ENCODE data around the gene PRKN.

The PRKN gene

GRCh38 chr6:162173466-162173865, 554.1 kb downstream of the PRKN start:
- no peak overlapping the region for H3K9ac ChIP-seq (ENCODE audit: low read length)
- H3K4me1 ChIP-seq (ENCODE audit: control insufficient read depth, insufficient read depth, low read length) = no peaks in the 10 kb centered on the region
- H3K27me3 ChIP-seq (ENCODE audit: control insufficient read depth, insufficient read depth, low read length) = no peaks in the 10 kb centered on the region
- H3K27ac ChIP-seq (ENCODE audit: low read depth, low read length) = no peak overlapping the region
- H3K4me3 ChIP-seq (ENCODE audit: low read depth, low read length) = no peak overlapping the region
- no peaks in the 10 kb centered on the region for H3K36me3 ChIP-seq (ENCODE audit: control insufficient read depth, insufficient read depth, low read length)
- no peaks in the 10 kb centered on the region for H3K9me3 ChIP-seq (ENCODE audit: control insufficient read depth, insufficient read depth, low read depth, low read length)

GRCh38 chr6:162165479-162165878, 562.1 kb downstream of the PRKN start:
- H3K36me3 ChIP-seq (ENCODE audit: control insufficient read depth, insufficient read depth, low read length) = no peaks in the 10 kb centered on the region
- no peak overlapping the region for H3K9ac ChIP-seq (ENCODE audit: low read length)

GRCh38 chr6:162157167-162157870, 570.2 kb downstream of the PRKN start:
- Histone ChIP-seq H3K27me3 (ENCODE audit: control insufficient read depth, insufficient read depth, low read length) (no peaks in the 10 kb centered on the region), H3K9ac (ENCODE audit: low read length) (no peak overlapping the region), H3K9me3 (ENCODE audit: control insufficient read depth, insufficient read depth, low read depth, low read length) (no peaks in the 10 kb centered on the region; the same call in 1 of the 2 replicates), H3K4me3 (ENCODE audit: low read depth, low read length) (no peak overlapping the region), H3K27ac (ENCODE audit: low read depth, low read length) (no peak overlapping the region), H3K36me3 (ENCODE audit: control insufficient read depth, insufficient read depth, low read length) (no peaks in the 10 kb centered on the region), H3K4me1 (ENCODE audit: control insufficient read depth, insufficient read depth, low read length) (no peaks in the 10 kb centered on the region)

More at GRCh38 chr6:162165479-162165878, 562.1 kb downstream of the PRKN start:
- Histone ChIP-seq H3K4me3 (ENCODE audit: low read depth, low read length) (no peak overlapping the region), H3K27me3 (ENCODE audit: control insufficient read depth, insufficient read depth, low read length) (no peaks in the 10 kb centered on the region), H3K9me3 (ENCODE audit: control insufficient read depth, insufficient read depth, low read depth, low read length) (no peaks in the 10 kb centered on the region), H3K27ac (ENCODE audit: low read depth, low read length) (no peak overlapping the region), H3K4me1 (ENCODE audit: control insufficient read depth, insufficient read depth, low read length) (no peaks in the 10 kb centered on the region; the same call in 1 of the 2 replicates)

- Histone ChIP-seq H3K9ac (ENCODE audit: low read length) (no peak overlapping the region), H3K4me3 (ENCODE audit: low read depth, low read length) (no peak overlapping the region), H3K27me3 (ENCODE audit: control insufficient read depth, insufficient read depth, low read length) (no peaks in the 10 kb centered on the region), H3K27ac (ENCODE audit: low read depth, low read length) (no peak overlapping the region), H3K4me1 (ENCODE audit: control insufficient read depth, insufficient read depth, low read length) (no peaks in the 10 kb centered on the region), H3K36me3 (ENCODE audit: control insufficient read depth, insufficient read depth, low read length) (no peaks in the 10 kb centered on the region), H3K9me3 (ENCODE audit: control insufficient read depth, insufficient read depth, low read depth, low read length) (no peaks in the 10 kb centered on the region; the same call in 1 of the 2 replicates)
These were observed 571.4 kb downstream of the PRKN start for GRCh38 chr6:162156146-162156545.

GRCh38 chr6:162154930-162155329, 572.6 kb downstream of the PRKN start:
- Histone ChIP-seq H3K9ac (ENCODE audit: low read length) (no peak overlapping the region), H3K27ac (ENCODE audit: low read depth, low read length) (no peak overlapping the region), H3K36me3 (ENCODE audit: control insufficient read depth, insufficient read depth, low read length) (no peaks in the 10 kb centered on the region), H3K4me1 (ENCODE audit: control insufficient read depth, insufficient read depth, low read length) (no peaks in the 10 kb centered on the region), H3K27me3 (ENCODE audit: control insufficient read depth, insufficient read depth, low read length) (no peaks in the 10 kb centered on the region), H3K9me3 (ENCODE audit: control insufficient read depth, insufficient read depth, low read depth, low read length) (no peaks in the 10 kb centered on the region; the same call in 1 of the 2 replicates), H3K4me3 (ENCODE audit: low read depth, low read length) (no peak overlapping the region)

GRCh38 chr6:162154001-162154400, 573.6 kb downstream of the PRKN start:
- no peak overlapping the region for H3K27ac ChIP-seq (ENCODE audit: low read depth, low read length)
- H3K4me3 ChIP-seq (ENCODE audit: low read depth, low read length) = no peak overlapping the region
- H3K9me3 ChIP-seq (ENCODE audit: control insufficient read depth, insufficient read depth, low read depth, low read length) = no peaks in the 10 kb centered on the region; the same call in 1 of the 2 replicates
- H3K9ac ChIP-seq (ENCODE audit: low read length) = no peak overlapping the region
- no peaks in the 10 kb centered on the region for H3K36me3 ChIP-seq (ENCODE audit: control insufficient read depth, insufficient read depth, low read length)
- H3K27me3 ChIP-seq (ENCODE audit: control insufficient read depth, insufficient read depth, low read length) = no peaks in the 10 kb centered on the region
- peaks cover 3% of the 10 kb centered on the region; the same call in 1 of the 2 replicates for H3K4me1 ChIP-seq (ENCODE audit: control insufficient read depth, insufficient read depth, low read length)

- no peak overlapping the region for H3K4me3 ChIP-seq (ENCODE audit: low read depth, low read length)
- H3K27me3 ChIP-seq (ENCODE audit: control insufficient read depth, insufficient read depth, low read length) = no peaks in the 10 kb centered on the region
- no peak overlapping the region for H3K9ac ChIP-seq (ENCODE audit: low read length)
- H3K27ac ChIP-seq (ENCODE audit: low read depth, low read length) = no peak overlapping the region
- no peaks in the 10 kb centered on the region for H3K36me3 ChIP-seq (ENCODE audit: control insufficient read depth, insufficient read depth, low read length)
- no peaks in the 10 kb centered on the region; the same call in 1 of the 2 replicates for H3K9me3 ChIP-seq (ENCODE audit: control insufficient read depth, insufficient read depth, low read depth, low read length)
- peaks cover 3% of the 10 kb centered on the region; the same call in 1 of the 2 replicates for H3K4me1 ChIP-seq (ENCODE audit: control insufficient read depth, insufficient read depth, low read length)
These were observed 574.4 kb downstream of the PRKN start for GRCh38 chr6:162153120-162153519.

GRCh38 chr6:162151021-162151665, 576.4 kb downstream of the PRKN start:
- no peak overlapping the region for H3K27ac ChIP-seq (ENCODE audit: low read depth, low read length)
- H3K27me3 ChIP-seq (ENCODE audit: control insufficient read depth, insufficient read depth, low read length) = no peaks in the 10 kb centered on the region
- no peak overlapping the region for H3K4me3 ChIP-seq (ENCODE audit: low read depth, low read length)
- H3K36me3 ChIP-seq (ENCODE audit: control insufficient read depth, insufficient read depth, low read length) = no peaks in the 10 kb centered on the region
- no peaks in the 10 kb centered on the region; the same call in 1 of the 2 replicates for H3K9me3 ChIP-seq (ENCODE audit: control insufficient read depth, insufficient read depth, low read depth, low read length)
- H3K9ac ChIP-seq (ENCODE audit: low read length) = no peak overlapping the region
- peaks cover 3% of the 10 kb centered on the region; the same call in 1 of the 2 replicates for H3K4me1 ChIP-seq (ENCODE audit: control insufficient read depth, insufficient read depth, low read length)

- Histone ChIP-seq H3K4me3 (ENCODE audit: low read depth, low read length) (no peak overlapping the region), H3K36me3 (ENCODE audit: control insufficient read depth, insufficient read depth, low read length) (no peaks in the 10 kb centered on the region), H3K27ac (ENCODE audit: low read depth, low read length) (no peak overlapping the region), H3K27me3 (ENCODE audit: control insufficient read depth, insufficient read depth, low read length) (no peaks in the 10 kb centered on the region), H3K9me3 (ENCODE audit: control insufficient read depth, insufficient read depth, low read depth, low read length) (no peaks in the 10 kb centered on the region; the same call in 1 of the 2 replicates), H3K9ac (ENCODE audit: low read length) (no peak overlapping the region), H3K4me1 (ENCODE audit: control insufficient read depth, insufficient read depth, low read length) (peaks cover 3% of the 10 kb centered on the region; the same call in 1 of the 2 replicates)
These were observed 577.3 kb downstream of the PRKN start for GRCh38 chr6:162150295-162150694.

- no peaks in the 10 kb centered on the region for H3K27me3 ChIP-seq (ENCODE audit: control insufficient read depth, insufficient read depth, low read length)
- no peak overlapping the region for H3K4me3 ChIP-seq (ENCODE audit: low read depth, low read length)
- no peaks in the 10 kb centered on the region for H3K36me3 ChIP-seq (ENCODE audit: control insufficient read depth, insufficient read depth, low read length)
- H3K9ac ChIP-seq (ENCODE audit: low read length) = no peak overlapping the region
- no peak overlapping the region for H3K27ac ChIP-seq (ENCODE audit: low read depth, low read length)
- H3K4me1 ChIP-seq (ENCODE audit: control insufficient read depth, insufficient read depth, low read length) = peaks cover 3% of the 10 kb centered on the region; the same call in 1 of the 2 replicates
- H3K9me3 ChIP-seq (ENCODE audit: control insufficient read depth, insufficient read depth, low read depth, low read length) = no peaks in the 10 kb centered on the region; the same call in 1 of the 2 replicates
These were observed 577.8 kb downstream of the PRKN start for GRCh38 chr6:162149786-162150185.

- H3K36me3 ChIP-seq (ENCODE audit: control insufficient read depth, insufficient read depth, low read length) = no peaks in the 10 kb centered on the region
These were observed 579.8 kb downstream of the PRKN start for GRCh38 chr6:162147805-162148204.

More at GRCh38 chr6:162147805-162148204, 579.8 kb downstream of the PRKN start:
- peaks cover 3% of the 10 kb centered on the region; the same call in 1 of the 2 replicates for H3K4me1 ChIP-seq (ENCODE audit: control insufficient read depth, insufficient read depth, low read length)
- no peak overlapping the region for H3K4me3 ChIP-seq (ENCODE audit: low read depth, low read length)
- no peak overlapping the region for H3K9ac ChIP-seq (ENCODE audit: low read length)
- no peaks in the 10 kb centered on the region for H3K9me3 ChIP-seq (ENCODE audit: control insufficient read depth, insufficient read depth, low read depth, low read length)
- H3K27ac ChIP-seq (ENCODE audit: low read depth, low read length) = no peak overlapping the region
- H3K27me3 ChIP-seq (ENCODE audit: control insufficient read depth, insufficient read depth, low read length) = no peaks in the 10 kb centered on the region

Data from HUES6 (cell line).